GM18511 (cell line): ENCODE results near the gene SLC25A24.

Experiments used
- ATAC-seq: cut with Tn5 transposase; IDR thresholded peaks from one replicate; pipeline ENCODE4 v1.9.1; 2021; ENCODE audit warnings: mild to moderate bottlenecking, moderate library complexity; ENCODE audit not compliant: unreplicated experiment

Gene SLC25A24

DNA sequence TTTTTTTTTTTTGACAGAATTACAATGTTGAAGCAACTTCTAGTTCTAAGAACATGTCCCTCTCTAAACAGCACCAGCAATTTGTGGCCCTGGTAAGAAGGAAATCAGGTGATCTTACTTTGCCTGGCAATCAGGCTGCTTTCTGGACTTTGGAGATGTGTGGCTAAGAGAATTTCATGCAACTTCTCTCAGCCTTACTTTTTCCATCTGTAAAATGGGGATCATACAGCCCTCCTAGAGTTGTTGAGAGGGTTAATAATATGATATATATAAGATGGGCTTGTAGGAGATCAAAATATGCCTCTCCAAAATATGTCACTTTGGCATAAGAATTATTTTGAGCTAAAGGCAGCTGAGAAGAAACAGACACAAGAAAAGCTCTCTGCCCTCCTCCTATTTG lies 92.0 kb downstream of the SLC25A24 start:
- no peak for ATAC-seq

DNA sequence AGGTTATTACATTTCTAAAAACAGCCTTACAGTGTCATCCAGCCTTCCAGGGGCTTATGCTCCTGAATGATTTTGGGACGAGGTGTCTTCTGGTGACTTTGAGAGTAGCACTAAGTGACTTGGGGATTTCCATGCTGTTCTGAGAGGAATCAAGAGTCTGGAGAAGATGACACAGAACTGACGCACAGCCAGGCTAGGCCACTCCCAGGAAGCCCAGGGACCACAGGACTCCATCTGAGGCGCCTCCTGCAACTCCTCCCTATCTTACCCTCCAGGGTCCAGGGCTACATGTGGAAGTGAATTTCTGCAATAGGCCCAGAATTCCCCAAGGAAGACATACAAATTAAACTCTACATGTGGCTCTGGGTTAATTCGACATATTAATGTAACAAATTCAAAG lies 92.5 kb downstream of the SLC25A24 start:
- ATAC-seq, result no peak

DNA sequence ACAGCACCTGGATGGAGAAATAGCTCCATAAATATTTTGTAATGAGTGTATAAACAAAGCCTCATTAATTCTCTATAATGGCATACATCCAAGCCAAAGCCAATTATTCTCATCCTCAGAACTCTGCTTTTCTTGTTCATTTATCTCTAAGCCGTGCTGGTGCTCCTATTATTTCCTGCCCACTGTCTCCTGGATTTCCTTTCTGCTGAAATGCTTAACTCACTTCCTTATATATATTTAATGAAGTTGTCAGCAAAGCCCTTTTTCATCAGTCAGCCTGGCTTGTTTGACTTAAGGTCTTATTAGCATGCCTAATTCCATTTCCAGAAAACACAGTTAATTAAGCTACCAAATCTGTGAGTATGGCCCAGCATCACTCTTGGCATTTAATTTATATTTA lies 93.4 kb downstream of the SLC25A24 start:
- ATAC-seq, result no peak

DNA sequence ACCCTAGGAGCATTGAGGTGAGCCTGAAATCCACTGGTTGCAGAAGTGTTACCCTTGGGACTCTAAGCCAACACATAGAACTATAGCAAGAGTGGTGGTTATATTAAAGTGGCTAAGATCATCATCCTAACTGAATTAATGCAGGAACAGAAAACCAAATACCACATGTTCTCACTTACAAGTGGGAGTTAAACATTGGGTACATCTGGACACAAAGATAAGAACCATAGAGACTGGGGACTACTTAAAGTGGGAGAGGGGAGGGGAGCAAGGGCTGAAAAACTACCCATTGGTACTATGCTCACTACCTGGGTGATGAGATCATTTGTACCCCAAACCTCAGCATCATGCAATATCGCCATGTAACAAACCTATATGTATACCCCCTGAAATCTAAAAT lies 100.0 kb downstream of the SLC25A24 start:
- no peak for ATAC-seq

DNA sequence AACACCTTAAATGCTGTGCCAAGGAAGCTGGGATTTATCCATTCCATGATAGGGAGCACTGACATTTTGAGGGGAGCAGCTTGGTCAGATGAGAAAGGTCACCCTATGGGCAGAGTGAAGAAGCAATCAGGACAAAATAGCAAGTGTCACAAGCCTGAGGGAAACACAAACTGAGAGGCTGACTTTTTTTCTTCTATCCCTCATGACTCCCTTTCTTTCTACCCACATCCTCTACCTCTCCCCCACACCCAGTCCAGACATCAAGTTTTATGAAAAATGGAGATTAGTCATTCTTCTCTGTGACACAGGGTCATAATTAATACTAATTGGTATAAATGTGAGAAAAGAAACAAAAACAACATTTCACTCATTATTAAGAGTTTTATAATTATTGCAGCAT lies 103.1 kb downstream of the SLC25A24 start:
- no peak for ATAC-seq

DNA sequence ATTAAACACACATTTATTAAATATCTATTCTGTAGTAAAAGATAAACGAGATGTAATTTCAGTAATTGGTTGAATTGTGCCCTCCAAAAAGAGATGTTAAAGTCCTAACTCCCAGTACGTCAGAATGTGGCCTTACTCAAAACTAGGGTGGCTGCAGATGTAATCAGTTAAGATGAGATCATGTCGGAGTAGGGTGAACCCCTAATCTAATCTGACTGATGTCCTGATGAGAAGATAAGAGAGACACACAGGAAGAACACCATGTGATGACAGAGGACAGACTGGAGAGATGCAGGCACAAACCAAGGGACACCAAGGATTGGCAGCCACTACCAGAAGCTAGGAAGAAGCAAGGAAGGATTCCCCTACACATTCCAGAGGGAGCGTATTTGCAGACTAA lies 104.1 kb downstream of the SLC25A24 start:
- ATAC-seq, result no peak

DNA sequence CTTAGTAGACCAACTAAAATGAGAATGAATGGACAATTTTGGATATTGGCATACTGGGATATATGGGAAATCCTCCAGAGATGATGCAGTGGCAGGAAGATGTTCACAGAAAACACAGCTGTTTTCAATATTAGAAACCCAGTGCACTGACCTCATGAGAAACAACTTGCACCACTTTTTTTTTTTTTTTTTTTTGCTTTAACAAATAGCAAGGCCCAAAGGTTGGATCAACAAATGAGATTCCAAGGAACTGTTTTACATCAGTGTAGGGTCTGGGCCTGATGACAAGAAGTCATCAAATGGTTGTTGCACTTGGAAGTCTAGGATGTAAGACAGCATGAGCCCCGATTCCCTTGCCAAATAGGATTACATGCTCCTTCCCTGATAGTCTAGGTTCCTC lies 110.7 kb downstream of the SLC25A24 start:
- ATAC-seq, result no peak

DNA sequence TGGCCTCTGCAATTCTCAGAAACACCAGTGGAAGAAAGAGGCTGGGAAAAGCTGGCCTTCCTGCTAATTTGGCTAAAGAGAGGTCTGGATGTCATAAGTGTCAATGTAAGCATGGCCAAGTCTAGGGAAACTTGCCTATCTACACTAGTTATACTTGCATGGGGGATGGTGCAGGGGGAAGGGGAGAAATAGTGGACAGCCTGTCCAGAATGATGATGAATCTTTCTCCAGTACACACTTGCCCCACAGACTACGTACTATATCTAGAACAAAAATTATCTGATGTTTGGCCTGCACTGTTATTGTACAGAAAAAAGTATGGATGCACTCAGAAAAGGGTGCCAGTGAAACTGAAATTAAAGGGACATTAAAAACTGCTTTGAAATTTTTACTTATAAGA lies 114.5 kb downstream of the SLC25A24 start:
- ATAC-seq, result no peak

DNA sequence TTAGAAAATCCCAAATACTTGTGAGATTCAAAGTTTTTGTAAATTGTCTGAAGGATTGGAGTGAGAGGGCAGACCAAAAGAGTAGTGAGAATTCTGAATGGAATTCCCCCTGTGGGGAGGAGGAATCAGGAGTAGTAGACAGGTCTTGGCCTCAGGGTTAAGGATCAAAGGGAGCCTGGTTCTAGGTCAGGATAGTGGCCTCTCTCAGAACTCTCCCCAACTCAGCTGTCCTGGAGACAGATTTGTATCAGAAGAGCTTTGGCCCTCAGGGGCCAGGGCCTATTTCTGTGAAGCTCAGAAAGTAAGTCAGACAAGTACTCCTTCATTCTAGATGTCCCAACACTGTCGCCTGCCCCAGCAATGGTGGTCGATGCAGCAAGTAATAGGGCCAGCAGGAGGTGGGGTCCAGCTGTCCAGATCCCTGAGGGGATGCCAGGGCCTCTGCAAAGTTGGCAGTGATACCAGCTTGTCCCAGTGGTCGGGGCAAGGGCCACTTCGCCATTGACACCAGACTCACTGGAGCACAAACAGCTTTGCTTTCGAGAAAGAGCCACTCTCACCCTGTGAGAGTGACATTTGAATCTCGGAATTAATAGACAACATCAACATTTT lies 115.2 kb downstream of the SLC25A24 start:
- no peak for ATAC-seq
